ENCODE data around the gene PTH1R. TPM values are rescaled to one million over a fixed set of nuclear protein-coding genes. Genes with fewer than 3 reads are reported as not detected.

The PTH1R gene
- polyA plus RNA-seq, 2 of the 4 experiments (the other 2 are of a cell fraction): 0.45 to 0.53 TPM

GRCh38 chr3:46916278-46916677 is 38.8 kb downstream of the PTH1R start:
- CTCF ChIA-PET: interaction anchor here (1.7 kb wide), 1 partner anchor 7 kb away, joined by 4 read pairs; no protein-coding TSS in a partner anchor
- Histone ChIP-seq H3K4me3 (no peak overlapping the region), H3K9me3 (no peaks in the 10 kb centered on the region), H3K4me1 (peaks cover 8% of the 10 kb centered on the region), H3K27ac (no peak overlapping the region), H3K4me2 (no peak overlapping the region)
- no peak for ATAC-seq
- FAIRE-seq: no peak
- TF ChIP-seq MAFK (IDR thresholded peaks at IDR 0.05; ENCODE audit: partially characterized antibody) (no peak), HES2 (IDR thresholded peaks at IDR 0.05) (no peak), USF2 (IDR thresholded peaks at IDR 0.05) (no peak)
- DNase-seq (ENCODE audit: low read depth in 1 of 2, low spot score in 1 of 2): no peak
- 92% methylated on average over 1 of the region's 1 CpG for WGBS (ENCODE audit: missing lambda C conversion rate)
- POLR2A ChIA-PET: no interaction called here

- Histone ChIP-seq H3K4me2 (no peak overlapping the region), H3K4me1 (peaks cover 8% of the 10 kb centered on the region), H3K9me3 (no peaks in the 10 kb centered on the region), H3K27ac (no peak overlapping the region), H3K4me3 (no peak overlapping the region)
- TF ChIP-seq MAFK (IDR thresholded peaks at IDR 0.05; ENCODE audit: partially characterized antibody) (peak; percentile 13), KDM5A (IDR thresholded peaks at IDR 0.05) (no peak)
- no peak for DNase-seq (ENCODE audit: low read depth in 1 of 2, low spot score in 1 of 2)
- no peak for FAIRE-seq
- ChIA-PET POLR2A (no interaction called here), CTCF (interaction anchor here (4.8 to 8.1 kb wide), 2 partner anchors 8 to 82 kb away, joined by 24 to 39 read pairs; no protein-coding TSS in a partner anchor)
- no peak for ATAC-seq
- 95% methylated on average over 3 of the region's 3 CpGs for WGBS (ENCODE audit: missing lambda C conversion rate)
Observed at GRCh38 chr3:46916799-46917198, 39.3 kb downstream of the PTH1R start.

- POLR2A ChIA-PET: no interaction called here
Observed at GRCh38 chr3:46917257-46917656, 39.7 kb downstream of the PTH1R start.

GRCh38 chr3:46918202-46918601 is 40.7 kb downstream of the PTH1R start:
- no peak for DNase-seq (ENCODE audit: low read depth in 1 of 2, low spot score in 1 of 2)
- CTCF ChIA-PET: interaction anchor here (0.9 to 8.1 kb wide), 5 partner anchors 9 to 81 kb away, joined by 3 to 39 read pairs (median 10); no protein-coding TSS in a partner anchor
- no peaks in the 10 kb centered on the region for H3K9me3 ChIP-seq
- H3K4me3 ChIP-seq: no peak overlapping the region
- no peak overlapping the region for H3K27ac ChIP-seq
- no peak for ATAC-seq
- no peak for FAIRE-seq
- WGBS (ENCODE audit: missing lambda C conversion rate): 96% methylated on average over 1 of the region's 1 CpG
- H3K4me2 ChIP-seq: no peak overlapping the region
- POLR2A ChIA-PET: no interaction called here
- H3K4me1 ChIP-seq: peaks cover 8% of the 10 kb centered on the region
- TF ChIP-seq CBX8 (IDR thresholded peaks at IDR 0.05): no peak
- TF ChIP-seq SMC3 (IDR thresholded peaks at IDR 0.05): no peak
- TF ChIP-seq REST (IDR thresholded peaks at IDR 0.05): no peak
- no peak for TF ChIP-seq MYC (IDR thresholded peaks at IDR 0.05; ENCODE audit: borderline replicate concordance, low read length)
- no peak for TF ChIP-seq HEYL (CRISPR knock-in tag; IDR thresholded peaks at IDR 0.05)
- TF ChIP-seq CHD4 (IDR thresholded peaks at IDR 0.05; ENCODE audit: borderline replicate concordance): no peak
- TF ChIP-seq EHF (CRISPR knock-in tag; IDR thresholded peaks at IDR 0.05): no peak
- TF ChIP-seq JUNB (IDR thresholded peaks at IDR 0.05): no peak
- no peak for TF ChIP-seq POLR2A (IDR thresholded peaks at IDR 0.05; ENCODE audit: low read length)
- TF ChIP-seq CBX2 (IDR thresholded peaks at IDR 0.05; ENCODE audit: borderline replicate concordance, low read depth): no peak
- no peak for TF ChIP-seq ZNF302 (CRISPR knock-in tag; IDR thresholded peaks at IDR 0.05)
- no peak for TF ChIP-seq GATA3 (IDR thresholded peaks at IDR 0.05; ENCODE audit: borderline replicate concordance)
- TF ChIP-seq HMGXB4 (CRISPR knock-in tag; IDR thresholded peaks at IDR 0.05; ENCODE audit: borderline replicate concordance): no peak
- no peak for TF ChIP-seq RNF2 (IDR thresholded peaks at IDR 0.05; ENCODE audit: borderline replicate concordance, low read depth)

More at GRCh38 chr3:46917257-46917656, 39.7 kb downstream of the PTH1R start:
- H3K9me3 ChIP-seq: no peaks in the 10 kb centered on the region
- peaks cover 8% of the 10 kb centered on the region for H3K4me1 ChIP-seq
- FAIRE-seq (no peak), DNase-seq (ENCODE audit: low read depth in 1 of 2, low spot score in 1 of 2) (no peak), ATAC-seq (no peak)
- H3K27ac ChIP-seq: no peak overlapping the region
- WGBS (ENCODE audit: missing lambda C conversion rate): 96% methylated on average over 3 of the region's 3 CpGs
- H3K4me2 ChIP-seq: no peak overlapping the region
- H3K4me3 ChIP-seq: no peak overlapping the region
- TF ChIP-seq SREBF2 (IDR thresholded peaks at IDR 0.05) (no peak), RCOR1 (IDR thresholded peaks at IDR 0.05; ENCODE audit: low read depth, low read length) (no peak), CEBPB (IDR thresholded peaks at IDR 0.05) (no peak), KDM1A (IDR thresholded peaks at IDR 0.05; ENCODE audit: low read depth) (no peak), ATOH8 (CRISPR knock-in tag; IDR thresholded peaks at IDR 0.05; ENCODE audit: low read depth) (no peak), CBX8 (IDR thresholded peaks at IDR 0.05) (no peak), GATA3 (IDR thresholded peaks at IDR 0.05; ENCODE audit: borderline replicate concordance) (no peak), RNF2 (IDR thresholded peaks at IDR 0.05; ENCODE audit: borderline replicate concordance, low read depth) (no peak), RAD21 (conservative IDR thresholded peaks at IDR 0.05 in 1 of 2, IDR thresholded peaks at IDR 0.05 in 1 of 2) (no peak), ZNF302 (CRISPR knock-in tag; IDR thresholded peaks at IDR 0.05) (no peak), RFX5 (IDR thresholded peaks at IDR 0.05) (no peak), ZFP36 (IDR thresholded peaks at IDR 0.05; ENCODE audit: borderline replicate concordance, partially characterized antibody) (no peak), TFCP2L1 (CRISPR knock-in tag; IDR thresholded peaks at IDR 0.05) (no peak)
- CTCF ChIA-PET: interaction anchor here (1.1 to 8.1 kb wide), 4 partner anchors 8 to 81 kb away, joined by 3 to 39 read pairs (median 17); no protein-coding TSS in a partner anchor
